HCT116 (cell line): ENCODE data around the gene ELF1.

ENCODE experiments used
- CTCF ChIP-seq, 3 experiments: fragments of 200-600 bp in 1 of 3; sonication (generic) in 1 of 3; IDR thresholded peaks in 2 of 3; conservative IDR thresholded peaks in 1 of 3; 2 replicates each; pipeline ENCODE4 v1.5.1; 2012 to 2017; ENCODE audit warnings: low read depth in 2 of 3, low read length in 2 of 3, antibody characterized with exemption in 1 of 3, borderline replicate concordance in 1 of 3, control low read depth in 1 of 3, mild to moderate bottlenecking in 1 of 3, mixed read lengths in 1 of 3, mixed run types in 1 of 3, moderate library complexity in 1 of 3; ENCODE audit not compliant: insufficient read depth in 1 of 3
- EZH2 ChIP-seq: fragments of 200-600 bp; sonication (generic); IDR thresholded peaks from 2 replicates; pipeline ENCODE4 v1.6.1; 2017; ENCODE audit warnings: antibody characterized with exemption, mixed run types
- POLR2A ChIP-seq: IDR thresholded peaks from 2 replicates; pipeline ENCODE4 v1.7.0; 2011; ENCODE audit warnings: borderline replicate concordance; ENCODE audit not compliant: insufficient read depth, insufficient read length; ENCODE audit errors: extremely low read depth
- REST ChIP-seq: IDR thresholded peaks from 2 replicates; pipeline ENCODE4 v1.6.1; 2012; ENCODE audit warnings: low read depth
- SIN3A ChIP-seq: IDR thresholded peaks from 2 replicates; pipeline ENCODE4 v1.6.1; 2012; ENCODE audit warnings: low read depth
- SP1 ChIP-seq: IDR thresholded peaks from 2 replicates; pipeline ENCODE4 v1.6.1; 2012; ENCODE audit warnings: low read depth
- YY1 ChIP-seq: IDR thresholded peaks from 2 replicates; pipeline ENCODE4 v1.6.1; 2011; ENCODE audit warnings: low read length, low read depth, moderate library complexity, mild to moderate bottlenecking; ENCODE audit not compliant: insufficient replicate concordance; ENCODE audit errors: extremely low read depth

GRCh38 chr13:40969169-40969901 lies 49.8 kb downstream of the ELF1 start:
- TF ChIP-seq CTCF (IDR thresholded peaks at IDR 0.05 in 2 of 3, conservative IDR thresholded peaks at IDR 0.05 in 1 of 3; ENCODE audit: borderline replicate concordance in 1 of 3, insufficient read depth in 1 of 3, low read depth in 2 of 3, low read length in 2 of 3), result no peak
- TF ChIP-seq SIN3A, result no peak
- TF ChIP-seq SP1, result no peak
- TF ChIP-seq POLR2A, result no peak
- no peak for TF ChIP-seq REST
- no peak for TF ChIP-seq YY1
- no peak for TF ChIP-seq EZH2
